ENCODE measurements around the gene COL23A1.

COL23A1 gene

GRCh38 chr5:178208540-178209227 is 381.5 kb downstream of the COL23A1 start:
- in situ Hi-C loops (cut with MboI; ENCODE audit: low sequenced_read_pairs, unreplicated experiment): no loop called here
- no peak for DNase-seq (ENCODE audit: low spot score)

GRCh38 chr5:178207917-178208280 is 382.3 kb downstream of the COL23A1 start:
- no peak for TF ChIP-seq CTCF (IDR thresholded peaks at IDR 0.05; ENCODE audit: borderline replicate concordance, control extremely low read depth, extremely low read depth, insufficient read depth, missing control alignments)
- no peak for DNase-seq (ENCODE audit: low spot score)
- in situ Hi-C loops (cut with MboI; ENCODE audit: low sequenced_read_pairs, unreplicated experiment): no loop called here

More at GRCh38 chr5:178208540-178209227, 381.5 kb downstream of the COL23A1 start:
- TF ChIP-seq CTCF (IDR thresholded peaks at IDR 0.05; ENCODE audit: borderline replicate concordance, control extremely low read depth, extremely low read depth, insufficient read depth, missing control alignments): no peak

GRCh38 chr5:178207183-178207916 is 382.8 kb downstream of the COL23A1 start:
- in situ Hi-C loops (cut with MboI; ENCODE audit: low sequenced_read_pairs, unreplicated experiment): no loop called here
- DNase-seq (ENCODE audit: low spot score): no peak
- no peak for TF ChIP-seq CTCF (IDR thresholded peaks at IDR 0.05; ENCODE audit: borderline replicate concordance, control extremely low read depth, extremely low read depth, insufficient read depth, missing control alignments)

GRCh38 chr5:178206166-178207101 is 383.8 kb downstream of the COL23A1 start:
- in situ Hi-C loops (cut with MboI; ENCODE audit: low sequenced_read_pairs, unreplicated experiment): no loop called here
- TF ChIP-seq CTCF (IDR thresholded peaks at IDR 0.05; ENCODE audit: borderline replicate concordance, control extremely low read depth, extremely low read depth, insufficient read depth, missing control alignments): no peak
- DNase-seq (ENCODE audit: low spot score): no peak

- in situ Hi-C loops (cut with MboI; ENCODE audit: low sequenced_read_pairs, unreplicated experiment): no loop called here
- TF ChIP-seq CTCF (IDR thresholded peaks at IDR 0.05; ENCODE audit: borderline replicate concordance, control extremely low read depth, extremely low read depth, insufficient read depth, missing control alignments): no peak
- DNase-seq (ENCODE audit: low spot score): no peak
Measured at GRCh38 chr5:178205749-178206047, 384.5 kb downstream of the COL23A1 start.

- TF ChIP-seq CTCF (IDR thresholded peaks at IDR 0.05; ENCODE audit: borderline replicate concordance, control extremely low read depth, extremely low read depth, insufficient read depth, missing control alignments): no peak
- in situ Hi-C loops (cut with MboI; ENCODE audit: low sequenced_read_pairs, unreplicated experiment): no loop called here
- DNase-seq (ENCODE audit: low spot score): peak; percentile 91
Measured at GRCh38 chr5:178204935-178205748, 385.1 kb downstream of the COL23A1 start.
